ENCODE measurements around the gene SLC50A1. TPM values are rescaled to one million over a fixed set of nuclear protein-coding genes. Genes with fewer than 3 reads are reported as not detected.

SLC50A1 gene
- total and polyA plus RNA-seq, 9 of the 15 experiments (the other 6 are each of a cell fraction or from before 2014, with no cell fraction given), result 46.5 to 132 (median 91.9) TPM

- no peak for ATAC-seq
- TF ChIP-seq POLR2A (conservative IDR thresholded peaks at IDR 0.05), result no peak
- TF ChIP-seq, protein P1, sequence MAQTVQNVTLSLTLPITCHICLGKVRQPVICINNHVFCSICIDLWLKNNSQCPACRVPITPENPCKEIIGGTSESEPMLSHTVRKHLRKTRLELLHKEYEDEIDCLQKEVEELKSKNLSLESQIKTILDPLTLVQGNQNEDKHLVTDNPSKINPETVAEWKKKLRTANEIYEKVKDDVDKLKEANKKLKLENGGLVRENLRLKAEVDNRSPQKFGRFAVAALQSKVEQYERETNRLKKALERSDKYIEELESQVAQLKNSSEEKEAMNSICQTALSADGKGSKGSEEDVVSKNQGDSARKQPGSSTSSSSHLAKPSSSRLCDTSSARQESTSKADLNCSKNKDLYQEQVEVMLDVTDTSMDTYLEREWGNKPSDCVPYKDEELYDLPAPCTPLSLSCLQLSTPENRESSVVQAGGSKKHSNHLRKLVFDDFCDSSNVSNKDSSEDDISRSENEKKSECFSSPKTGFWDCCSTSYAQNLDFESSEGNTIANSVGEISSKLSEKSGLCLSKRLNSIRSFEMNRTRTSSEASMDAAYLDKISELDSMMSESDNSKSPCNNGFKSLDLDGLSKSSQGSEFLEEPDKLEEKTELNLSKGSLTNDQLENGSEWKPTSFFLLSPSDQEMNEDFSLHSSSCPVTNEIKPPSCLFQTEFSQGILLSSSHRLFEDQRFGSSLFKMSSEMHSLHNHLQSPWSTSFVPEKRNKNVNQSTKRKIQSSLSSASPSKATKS (CRISPR knock-in tag; IDR thresholded peaks at IDR 0.05), result no peak
- no peak for TF ChIP-seq NCOA1 (IDR thresholded peaks at IDR 0.05; ENCODE audit: low read depth)
- TF ChIP-seq, protein P2, sequence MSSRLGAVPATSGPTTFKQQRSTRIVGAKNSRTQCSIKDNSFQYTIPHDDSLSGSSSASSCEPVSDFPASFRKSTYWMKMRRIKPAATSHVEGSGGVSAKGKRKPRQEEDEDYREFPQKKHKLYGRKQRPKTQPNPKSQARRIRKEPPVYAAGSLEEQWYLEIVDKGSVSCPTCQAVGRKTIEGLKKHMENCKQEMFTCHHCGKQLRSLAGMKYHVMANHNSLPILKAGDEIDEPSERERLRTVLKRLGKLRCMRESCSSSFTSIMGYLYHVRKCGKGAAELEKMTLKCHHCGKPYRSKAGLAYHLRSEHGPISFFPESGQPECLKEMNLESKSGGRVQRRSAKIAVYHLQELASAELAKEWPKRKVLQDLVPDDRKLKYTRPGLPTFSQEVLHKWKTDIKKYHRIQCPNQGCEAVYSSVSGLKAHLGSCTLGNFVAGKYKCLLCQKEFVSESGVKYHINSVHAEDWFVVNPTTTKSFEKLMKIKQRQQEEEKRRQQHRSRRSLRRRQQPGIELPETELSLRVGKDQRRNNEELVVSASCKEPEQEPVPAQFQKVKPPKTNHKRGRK (tag; IDR thresholded peaks at IDR 0.05), result peak; percentile 47; the same call in 1 of the 2 replicates
- no peak for TF ChIP-seq ZNF507 (tag; conservative IDR thresholded peaks at IDR 0.05)
- Histone ChIP-seq H3K4me2 (ENCODE audit: insufficient read depth, low read length) (no peak overlapping the region), H3K4me3 (no peak overlapping the region), H3K9me3 (replicated peaks; ENCODE audit: control insufficient read depth, insufficient read depth, low read depth, low read length) (no peaks in the 10 kb centered on the region), H3K27ac (ENCODE audit: extremely low read depth, low read depth, low read length) (no peak overlapping the region), H4K20me1 (replicated peaks; ENCODE audit: control insufficient read depth, insufficient read depth, low read length) (no peaks in the 10 kb centered on the region), H3K4me1 (replicated peaks in 1 of 2; ENCODE audit: control insufficient read depth in 2 of 2, insufficient read depth in 2 of 2, low read length in 2 of 2) (peaks cover 12 to 13% of the 10 kb centered on the region in 2 experiments; a peak in 4 of 5 replicates), H3K36me3 (ENCODE audit: control insufficient read depth, insufficient read depth, low read length) (no peaks in the 10 kb centered on the region), H3K79me2 (ENCODE audit: control insufficient read depth, insufficient read depth, low read length) (no peaks in the 10 kb centered on the region), H2AFZ (ENCODE audit: low read depth, low read length) (no peak overlapping the region), H3K9me1 (ENCODE audit: control insufficient read depth, insufficient read depth, low read length) (no peaks in the 10 kb centered on the region), H3K9ac (ENCODE audit: insufficient read depth in 1 of 2, low read depth in 2 of 2, low read length in 2 of 2) (no peak overlapping the region), H3K27me3 (ENCODE audit: control insufficient read depth in 2 of 2, insufficient read depth in 2 of 2, low read length in 2 of 2) (no peaks in the 10 kb centered on the region)
- FAIRE-seq, result no peak
- 38% methylated on average over 5 of the region's 5 CpGs for WGBS (ENCODE audit: insufficient coverage, low coverage, missing lambda C conversion rate)
- no peak for DNase-seq (ENCODE audit: extremely low read depth in 1 of 4, low spot score in 3 of 4)
- intact Hi-C loops (cut with micrococcal nuclease), result no loop called here
- CTCF ChIA-PET (ENCODE audit: low intra/inter-chr PET ratio), result no interaction called here
- no TSS peak for BruUV-seq (replicated peaks)
- POLR2A ChIA-PET, result interaction anchor here (1.0 to 1.6 kb wide), 2 partner anchors 7 to 17 kb away, joined by 3 to 6 read pairs; no protein-coding TSS in a partner anchor
- in situ Hi-C loops (cut with MboI), result no loop called here
These were observed 27.4 kb upstream of the SLC50A1 start for GRCh38 chr1:155108296-155108695.

All from K562 (cell line).